OCI-LY7 (cell line): Measurements from ENCODE around the gene CYFIP1. TPM values are rescaled to one million over a fixed set of nuclear protein-coding genes. Genes with fewer than 3 reads are reported as not detected.

ENCODE experiments used
- BruUV-seq: library from RNA; stranded (reverse); fragments of 400-500 nt; replicated peaks from 2 replicates; lab custom pipeline; 2021; lab: Mats Ljungman, UMichigan
- CTCF ChIA-PET: fragments of 300-600 bp; sonication (Branson Sonifier 250); formaldehyde crosslinking; loops from one replicate; lab custom pipeline; 2022; ENCODE audit warnings: antibody characterized with exemption; ENCODE audit not compliant: unreplicated experiment; lab: Charles Lee
- POLR2A ChIA-PET: fragments of 300-600 bp; sonication (Branson Sonifier 250); formaldehyde crosslinking; loops from one replicate; lab custom pipeline; 2022; ENCODE audit warnings: antibody characterized with exemption; lab: Charles Lee
- DNase-seq: peaks from one replicate; pipeline ENCODE4 v3.0.0-alpha.2; 2015; ENCODE audit warnings: low spot score
- H2AFZ ChIP-seq: fragments of 200-600 bp; sonication (generic), shearing (Covaris generic); 2 replicates; pipeline ENCODE4 v1.6.1; 2014; ENCODE audit warnings: mild to moderate bottlenecking, antibody characterized with exemption, low read length, moderate library complexity
- H3K27ac ChIP-seq: fragments of 200-600 bp; sonication (generic); 2 replicates; pipeline ENCODE4 v1.5.1; 2014; ENCODE audit warnings: mixed run types, low read depth, mild to moderate bottlenecking, moderate library complexity, low read length, inconsistent platforms; ENCODE audit not compliant: poor library complexity, severe bottlenecking
- H3K36me3 ChIP-seq: fragments of 200-600 bp; sonication (generic); 2 replicates; pipeline ENCODE4 v1.6.1; 2014; ENCODE audit warnings: mild to moderate bottlenecking, antibody characterized with exemption, low read length, moderate library complexity, mixed read lengths; ENCODE audit not compliant: insufficient read depth
- H3K4me1 ChIP-seq: fragments of 200-600 bp; sonication (generic); 2 replicates; pipeline ENCODE4 v1.5.1; 2014; ENCODE audit warnings: mild to moderate bottlenecking, low read length; ENCODE audit not compliant: insufficient read depth, poor library complexity, severe bottlenecking
- H3K4me2 ChIP-seq: fragments of 200-600 bp; sonication (generic); 2 replicates; pipeline ENCODE4 v1.6.1; 2014; ENCODE audit warnings: mild to moderate bottlenecking, low read length
- H3K4me3 ChIP-seq: fragments of 200-600 bp; sonication (generic); 2 replicates; pipeline ENCODE4 v1.5.1; 2014; ENCODE audit warnings: mild to moderate bottlenecking, low read depth, low read length; ENCODE audit not compliant: poor library complexity, severe bottlenecking
- H3K79me2 ChIP-seq: fragments of 200-600 bp; sonication (generic); 2 replicates; pipeline ENCODE4 v1.6.1; 2016; ENCODE audit warnings: low read depth, mild to moderate bottlenecking, low read length, moderate library complexity, mixed read lengths; ENCODE audit not compliant: insufficient read depth
- H3K9me2 ChIP-seq: fragments of 200-600 bp; sonication (generic); 2 replicates; pipeline ENCODE4 v1.6.1; 2016; ENCODE audit warnings: mild to moderate bottlenecking, low read length, mixed read lengths; ENCODE audit not compliant: insufficient read depth
- H3K9me3 ChIP-seq: fragments of 200-600 bp; sonication (generic); 2 replicates; pipeline ENCODE4 v1.6.1; 2014; ENCODE audit warnings: mild to moderate bottlenecking, mixed run types, low read length, mixed read lengths
- H4K20me1 ChIP-seq: fragments of 200-600 bp; sonication (generic); 2 replicates; pipeline ENCODE4 v1.6.1; 2014; ENCODE audit warnings: mild to moderate bottlenecking, antibody characterized with exemption, low read length, moderate library complexity, mixed read lengths; ENCODE audit not compliant: insufficient read depth
- EZH2phosphoT487 ChIP-seq: fragments of 200-600 bp; sonication (generic); IDR thresholded peaks from 2 replicates; pipeline ENCODE4 v1.6.1; 2018; ENCODE audit warnings: low read depth, borderline replicate concordance, mild to moderate bottlenecking, mixed run types, antibody characterized with exemption, low read length, moderate library complexity, mixed read lengths
- intact Hi-C: fragments of 100-400 bp; cut with micrococcal nuclease; formaldehyde crosslinking; loops from one replicate; pipeline ENCODE4 v1.10.0; 2022; ENCODE audit not compliant: unreplicated experiment
- total RNA-seq, 2 experiments: library from RNA; depleted of rRNA in 1 of 2; stranded (reverse); fragments of >200 nt in 1 of 2; shearing (Covaris generic) in 1 of 2; gene quantifications; 2 replicates each; pipeline ENCODE4 v1.2.3, GENCODE V29; 2014 to 2022
- TF ChIP-seq, protein P1 (sequence below): fragments of 200-600 bp; sonication (generic); conservative IDR thresholded peaks from 2 replicates; pipeline ENCODE4 v1.5.1; 2014; ENCODE audit warnings: mild to moderate bottlenecking, antibody characterized with exemption, low read length, moderate library complexity, mixed read lengths

CYFIP1 gene
- total RNA-seq, 2 experiments from 2014 or later, result 0.98 to 1.3 TPM

DNA sequence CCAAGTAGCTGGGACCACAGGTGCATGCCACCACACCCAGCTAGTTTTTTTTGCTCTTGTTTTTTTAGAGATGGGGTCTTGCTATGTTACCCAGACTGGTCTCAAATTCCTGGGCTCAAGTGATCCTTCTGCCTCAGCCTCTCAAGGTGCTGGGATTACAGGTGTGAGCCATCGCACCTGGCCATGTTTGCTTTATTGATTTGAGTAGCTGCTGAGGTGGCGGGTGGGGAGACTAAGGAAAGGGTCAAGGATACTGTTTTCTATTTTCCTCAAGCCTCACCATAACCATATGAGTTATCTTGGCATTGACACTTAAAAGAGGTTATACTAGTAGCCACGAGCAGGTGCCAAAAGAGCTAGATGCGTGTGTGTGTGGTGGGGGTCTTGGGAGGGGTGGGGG, 39.0 kb downstream of the CYFIP1 start:
- intact Hi-C loops, result loop anchor here (5.0 kb wide), 1 partner anchor 56 kb away; no protein-coding TSS in a partner anchor

DNA sequence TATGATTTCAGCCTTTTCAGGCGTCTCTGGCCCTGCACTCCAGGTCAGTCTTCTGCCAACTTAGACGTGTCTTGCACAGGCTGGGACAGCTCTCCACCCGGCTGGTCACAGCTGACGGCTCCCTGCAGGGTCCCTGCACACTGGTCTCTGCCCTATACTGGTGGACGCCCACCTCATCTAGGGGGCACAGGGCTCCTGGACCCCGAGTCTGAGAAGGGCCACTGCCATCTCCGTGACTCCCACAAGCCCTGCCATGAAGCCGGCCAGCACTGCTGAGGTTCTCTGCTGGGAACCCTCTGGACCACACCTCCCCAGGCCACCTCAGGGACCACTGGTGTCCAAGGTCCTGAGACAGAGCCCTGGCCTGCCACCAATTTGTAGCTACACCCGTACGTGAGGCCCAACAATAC, 40.5 kb downstream of the CYFIP1 start:
- TF ChIP-seq EZH2phosphoT487, result no peak
- TF ChIP-seq, protein P1, sequence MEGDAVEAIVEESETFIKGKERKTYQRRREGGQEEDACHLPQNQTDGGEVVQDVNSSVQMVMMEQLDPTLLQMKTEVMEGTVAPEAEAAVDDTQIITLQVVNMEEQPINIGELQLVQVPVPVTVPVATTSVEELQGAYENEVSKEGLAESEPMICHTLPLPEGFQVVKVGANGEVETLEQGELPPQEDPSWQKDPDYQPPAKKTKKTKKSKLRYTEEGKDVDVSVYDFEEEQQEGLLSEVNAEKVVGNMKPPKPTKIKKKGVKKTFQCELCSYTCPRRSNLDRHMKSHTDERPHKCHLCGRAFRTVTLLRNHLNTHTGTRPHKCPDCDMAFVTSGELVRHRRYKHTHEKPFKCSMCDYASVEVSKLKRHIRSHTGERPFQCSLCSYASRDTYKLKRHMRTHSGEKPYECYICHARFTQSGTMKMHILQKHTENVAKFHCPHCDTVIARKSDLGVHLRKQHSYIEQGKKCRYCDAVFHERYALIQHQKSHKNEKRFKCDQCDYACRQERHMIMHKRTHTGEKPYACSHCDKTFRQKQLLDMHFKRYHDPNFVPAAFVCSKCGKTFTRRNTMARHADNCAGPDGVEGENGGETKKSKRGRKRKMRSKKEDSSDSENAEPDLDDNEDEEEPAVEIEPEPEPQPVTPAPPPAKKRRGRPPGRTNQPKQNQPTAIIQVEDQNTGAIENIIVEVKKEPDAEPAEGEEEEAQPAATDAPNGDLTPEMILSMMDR, result no peak
- intact Hi-C loops, result loop anchor here (5.0 kb wide), 1 partner anchor 58 kb away; no protein-coding TSS in a partner anchor
- Histone ChIP-seq H3K9me2 (no peaks in the 10 kb centered on the region), H3K4me2 (no peak overlapping the region), H4K20me1 (no peaks in the 10 kb centered on the region), H3K4me1 (peaks cover 44% of the 10 kb centered on the region), H3K36me3 (no peaks in the 10 kb centered on the region), H2AFZ (no peak overlapping the region), H3K9me3 (no peaks in the 10 kb centered on the region), H3K4me3 (no peak overlapping the region), H3K79me2 (no peaks in the 10 kb centered on the region), H3K27ac (no peak overlapping the region)
- POLR2A ChIA-PET, result interaction anchor here (1.6 kb wide), 1 partner anchor 9 kb away, joined by 4 read pairs; no protein-coding TSS in a partner anchor
- CTCF ChIA-PET, result interaction anchor here (0.6 kb wide), 1 partner anchor 8 kb away, joined by 6 read pairs; no protein-coding TSS in a partner anchor
- DNase-seq, result no peak
- no TSS peak for BruUV-seq

More for the DNA sequence above, 39.0 kb downstream of the CYFIP1 start:
- no peak for DNase-seq
- Histone ChIP-seq H2AFZ (no peak overlapping the region), H3K36me3 (no peaks in the 10 kb centered on the region), H3K4me1 (peaks cover 29% of the 10 kb centered on the region), H3K4me2 (no peak overlapping the region), H3K79me2 (no peaks in the 10 kb centered on the region), H3K9me2 (no peaks in the 10 kb centered on the region), H3K4me3 (no peak overlapping the region), H3K27ac (no peak overlapping the region), H3K9me3 (no peaks in the 10 kb centered on the region), H4K20me1 (no peaks in the 10 kb centered on the region)
- TF ChIP-seq, protein P1, result no peak
- TF ChIP-seq EZH2phosphoT487, result no peak
- CTCF ChIA-PET, result no interaction called here
- no TSS peak for BruUV-seq
- POLR2A ChIA-PET, result no interaction called here

DNA sequence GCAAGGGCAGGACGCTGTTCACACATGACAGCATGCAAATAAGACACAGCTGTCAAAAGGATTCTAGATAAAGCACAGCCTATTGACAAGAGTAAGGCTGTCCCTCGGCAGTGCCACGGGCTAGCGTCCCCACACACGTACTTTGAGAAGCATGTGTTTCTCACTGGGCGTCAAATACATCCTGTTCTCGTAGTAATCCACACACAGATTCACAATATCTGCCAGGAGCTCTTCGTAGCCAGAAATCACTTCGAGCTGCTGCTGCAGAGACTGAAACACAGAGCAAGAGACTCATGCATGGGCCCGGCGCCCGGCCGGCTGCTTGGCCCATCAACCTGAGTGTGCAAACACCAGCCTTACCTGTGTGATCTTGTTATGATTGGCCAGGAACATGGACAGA, 41.1 kb downstream of the CYFIP1 start:
- Histone ChIP-seq H3K79me2 (no peaks in the 10 kb centered on the region), H3K9me2 (no peaks in the 10 kb centered on the region), H3K4me3 (no peak overlapping the region), H3K9me3 (no peaks in the 10 kb centered on the region), H3K4me1 (peaks cover 46% of the 10 kb centered on the region), H3K27ac (no peak overlapping the region), H3K36me3 (no peaks in the 10 kb centered on the region), H2AFZ (no peak overlapping the region), H4K20me1 (no peaks in the 10 kb centered on the region), H3K4me2 (no peak overlapping the region)
- ChIA-PET CTCF (no interaction called here), POLR2A (interaction anchor here (0.5 to 1.6 kb wide), 4 partner anchors 8 to 156 kb away, joined by 3 to 4 read pairs (median 4); no protein-coding TSS in a partner anchor)
- intact Hi-C loops, result no loop called here
- no TSS peak for BruUV-seq
- no peak for DNase-seq
- TF ChIP-seq, protein P1, result no peak
- no peak for TF ChIP-seq EZH2phosphoT487
